ENCODE data around the gene C10orf62. TPM values are rescaled to one million over a fixed set of nuclear protein-coding genes. Genes with fewer than 3 reads are reported as not detected.

Gene C10orf62, protein sequence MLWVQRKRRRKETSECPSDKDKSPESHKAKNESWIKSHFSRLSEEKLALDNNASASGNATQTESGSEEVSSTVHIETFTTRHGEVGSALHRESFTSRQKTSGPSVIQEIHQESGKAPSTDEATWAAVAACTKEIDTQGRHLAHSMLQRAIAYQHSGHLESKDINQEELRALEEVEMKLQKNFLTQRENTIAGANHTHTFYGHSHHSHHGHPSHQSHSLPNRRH
- not detected for total RNA-seq

GRCh38 chr10:97589479-97589878, at the start of gene C10orf62:
Gene C10orf62 (plus strand): TSS chr10:97589721. CDS start chr10:97589898, 177 bp downstream.

DNA sequence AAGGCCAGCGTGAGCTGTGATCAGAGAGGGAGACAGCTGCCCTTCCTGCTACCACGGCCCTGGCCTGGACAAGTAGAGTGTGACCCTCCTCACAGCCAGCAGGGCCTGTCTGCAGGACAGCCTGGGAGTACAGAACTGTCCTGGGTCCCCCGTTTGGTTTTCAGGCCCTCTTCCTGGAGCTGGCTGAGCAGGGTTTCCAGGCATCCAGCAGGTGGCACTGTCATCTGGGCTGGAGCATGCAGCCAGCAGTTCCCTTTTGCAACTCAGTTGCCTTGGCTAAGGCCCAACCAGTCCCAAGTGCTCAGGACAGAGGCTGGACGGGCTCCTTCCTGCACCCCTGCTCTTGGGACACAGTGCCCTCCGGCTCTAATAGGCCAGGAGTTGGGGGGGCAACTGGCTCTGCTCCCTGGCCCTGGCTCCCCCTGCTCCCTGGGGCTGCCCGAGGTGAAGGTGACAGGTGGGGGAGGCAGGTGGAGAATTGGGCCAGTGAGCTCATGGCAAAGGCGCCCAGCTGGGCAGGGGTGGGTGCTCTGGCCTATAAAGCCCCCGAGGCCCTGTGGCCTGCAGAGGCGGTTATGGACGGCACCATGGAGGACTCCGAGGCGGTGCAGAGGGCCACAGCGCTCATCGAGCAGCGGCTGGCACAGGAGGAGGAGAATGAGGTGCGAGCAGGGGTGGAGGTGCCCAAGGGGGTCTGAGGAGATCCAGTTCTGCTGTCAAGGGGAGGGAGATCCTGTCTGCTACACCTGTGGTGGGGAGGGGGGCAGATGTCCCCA, 17.1 kb upstream of the C10orf62 start, which contains the start of gene ANKRD2:
Gene ANKRD2, plus strand, starts transcription at position 566 of the 776 bp plus-strand sequence. Its CDS starts 10 bp downstream, at position 576.

DNA sequence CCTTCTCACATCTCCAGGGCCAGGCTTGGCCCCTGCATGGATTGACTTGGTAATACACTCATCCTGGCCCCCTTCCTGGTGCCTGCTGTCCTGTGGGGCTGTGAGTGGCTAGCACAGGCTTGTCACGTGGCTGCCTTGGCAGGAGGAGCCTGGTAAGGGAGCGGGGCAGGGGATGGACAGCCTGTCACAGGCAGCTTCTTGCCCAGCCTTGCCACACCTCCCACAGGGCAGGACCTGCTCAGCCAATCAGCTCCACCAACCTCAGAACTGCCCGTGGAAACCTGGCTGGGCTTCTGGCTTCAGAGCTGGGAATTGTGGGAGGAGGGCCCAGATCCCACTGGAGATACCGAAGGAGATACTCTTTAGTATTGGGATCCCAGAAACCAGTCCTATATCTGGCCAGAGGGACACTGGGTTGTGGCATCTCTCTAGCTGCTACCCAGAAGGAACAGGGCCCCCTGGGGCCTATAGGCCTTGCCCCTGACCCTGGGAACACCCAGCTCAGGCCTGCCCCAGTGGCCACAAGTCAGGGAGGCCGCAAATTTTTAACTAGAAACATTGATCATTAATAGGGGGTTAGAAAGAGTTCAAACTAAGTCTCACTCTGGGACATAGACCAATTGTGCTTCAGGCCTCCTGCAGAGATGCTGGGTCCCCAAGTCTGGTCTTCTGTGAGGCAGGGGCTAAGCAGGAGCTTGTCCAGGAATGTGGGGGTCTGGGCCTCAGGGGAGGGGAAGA, 5.3 kb upstream of the C10orf62 start, which contains the start of gene HOGA1:
Gene HOGA1, plus strand, starts transcription at position 330 of the 738 bp plus-strand sequence. Its CDS starts 315 bp downstream, at position 645.

DNA sequence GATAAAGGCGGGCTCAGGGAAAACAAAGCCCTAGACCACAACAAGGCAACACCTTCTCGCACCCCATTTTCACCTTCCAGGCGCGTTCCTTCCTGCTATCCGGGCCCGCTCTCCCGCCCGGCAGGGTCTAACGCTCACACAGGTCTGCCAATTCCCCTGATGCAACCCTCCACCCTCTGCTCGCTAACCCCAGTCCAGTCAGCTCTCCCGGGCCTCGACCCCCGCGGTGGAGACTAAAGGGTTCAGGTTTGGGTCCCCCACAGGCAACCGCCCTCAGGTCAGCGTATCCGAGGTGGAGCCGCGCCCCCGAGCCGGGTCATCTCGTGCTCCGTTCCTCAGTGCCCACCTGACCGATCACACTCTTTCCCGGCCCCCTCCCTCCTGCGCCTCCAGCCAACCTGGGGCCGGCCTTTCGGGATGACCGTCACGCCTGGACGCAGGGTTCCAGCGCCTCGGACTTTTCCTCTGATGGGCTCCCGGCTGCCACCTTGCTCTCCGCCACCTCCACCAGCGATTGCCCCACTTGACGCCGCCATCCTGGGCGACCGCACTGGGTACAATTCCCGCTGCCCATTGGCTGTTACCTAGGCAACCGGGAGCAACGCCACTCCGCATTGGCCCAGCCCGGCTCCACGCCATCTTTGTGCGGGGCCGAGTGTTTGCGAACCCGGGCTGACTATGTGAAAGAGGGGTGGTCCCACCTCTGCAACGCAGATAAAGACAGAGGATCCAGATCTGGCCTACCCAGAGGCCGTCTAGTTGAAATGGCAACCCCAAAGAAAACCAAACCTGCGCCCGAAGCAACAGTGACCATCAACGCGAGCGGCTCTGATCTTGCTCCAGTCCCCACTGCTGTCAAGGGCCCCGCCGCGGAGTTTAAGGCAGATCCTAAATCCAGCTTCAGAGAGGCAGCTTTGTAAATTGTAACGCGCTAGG, 43.7 kb downstream of the C10orf62 start, which contains the start of gene MORN4:
Gene MORN4, minus strand, starts transcription at position 552 of the 936 bp plus-strand sequence. CDS start 13,847 bp downstream, outside the sequence.

GRCh38 chr10:97640174-97640867, 50.8 kb downstream of the C10orf62 start, which contains the start of gene PI4K2A:
Gene PI4K2A (plus strand): TSS chr10:97640671. CDS start chr10:97640743, 72 bp downstream.

Other genes with a start within 250 kb of the C10orf62 start
- 19.8 TPM for gene RRP12, start 188.4 kb upstream of the C10orf62 start, total RNA-seq
- gene PGAM1, start 163.5 kb upstream of the C10orf62 start, total RNA-seq: 201 TPM
- gene EXOSC1, start 143.7 kb upstream of the C10orf62 start, total RNA-seq: 20.1 TPM
- gene ZDHHC16, start 143.5 kb upstream of the C10orf62 start, total RNA-seq: 25.5 TPM
- 92.5 TPM for gene MMS19, start 91.3 kb upstream of the C10orf62 start, total RNA-seq
- 5.5 TPM for gene UBTD1, start 90.8 kb upstream of the C10orf62 start, total RNA-seq
- 0.55 TPM for gene ANKRD2, start 16.9 kb upstream of the C10orf62 start, total RNA-seq
- gene HOGA1, start 5.3 kb upstream of the C10orf62 start, total RNA-seq: 1.6 TPM
- gene MORN4, start 43.8 kb downstream of the C10orf62 start, total RNA-seq: 15.7 TPM
- 20.6 TPM for gene PI4K2A, start 51.0 kb downstream of the C10orf62 start, total RNA-seq
- gene AVPI1, start 97.5 kb downstream of the C10orf62 start, total RNA-seq: 14.2 TPM
- gene MARVELD1, start 124.0 kb downstream of the C10orf62 start, total RNA-seq: 21.4 TPM
- 30.5 TPM for gene ZFYVE27, start 147.4 kb downstream of the C10orf62 start, total RNA-seq
- gene SFRP5, start 182.3 kb downstream of the C10orf62 start, total RNA-seq: 68.7 TPM

Measured in camera-type eye (tissue), 1 donor.